Suprapubic skin (tissue), 4 donors: ENCODE measurements around the gene PPM1N. TPM values are rescaled to one million over a fixed set of nuclear protein-coding genes. Genes with fewer than 3 reads are reported as not detected.

Experiments
- DNase-seq, 2 donors: peaks; one replicate each; pipeline ENCODE4 v3.0.0-alpha.2; 2019; ENCODE audit warnings: low spot score in 2 of 2
- H3K27ac ChIP-seq: fragments of 200-600 bp; sonication (generic); one replicate; pipeline ENCODE4 v1.5.1; 2019
- H3K27me3 ChIP-seq: fragments of 200-600 bp; sonication (generic); one replicate; pipeline ENCODE4 v1.5.1; 2019
- H3K36me3 ChIP-seq: fragments of 200-600 bp; sonication (generic); one replicate; pipeline ENCODE4 v1.5.1; 2019
- H3K4me1 ChIP-seq: fragments of 200-600 bp; sonication (generic); one replicate; pipeline ENCODE4 v1.5.1; 2019
- H3K4me3 ChIP-seq: fragments of 200-600 bp; sonication (generic); one replicate; pipeline ENCODE4 v1.5.1; 2019; ENCODE audit warnings: mild to moderate bottlenecking
- H3K9me3 ChIP-seq: fragments of 200-600 bp; sonication (generic); one replicate; pipeline ENCODE4 v1.5.1; 2019
- EP300 ChIP-seq: sonication (generic); formaldehyde crosslinking; IDR thresholded peaks from one replicate; pipeline ENCODE4 v1.6.1; 2017; ENCODE audit warnings: antibody characterized with exemption
- POLR2A ChIP-seq, 2 donors: fragments of 450-650 bp; IDR thresholded peaks; one replicate each; pipeline ENCODE4 v1.6.1; 2017; ENCODE audit warnings: antibody characterized with exemption in 2 of 2, mild to moderate bottlenecking in 2 of 2, moderate library complexity in 2 of 2
- POLR2AphosphoS5 ChIP-seq, 3 donors: sonication (generic); formaldehyde crosslinking; IDR thresholded peaks; one replicate each; pipeline ENCODE4 v1.6.1; 2017; ENCODE audit warnings: antibody characterized with exemption in 3 of 3
- WGBS: methylation state at CpG from one replicate; pipeline ENCODE4 v1.1.5; 2018; 5-methylcytosine and 5-hydroxymethylcytosine counted together
- total RNA-seq, 4 donors: library from RNA; depleted of rRNA; stranded (reverse); fragments of >200 nt; gene quantifications; one replicate each; pipeline ENCODE4 v1.1.0, GENCODE V29; 2016
- TF ChIP-seq, protein P1 (sequence below), 2 donors: fragments of 200-600 bp in 1 of 2; fragments of 450-650 bp in 1 of 2; sonication (generic) in 1 of 2; IDR thresholded peaks; one replicate each; pipeline ENCODE4 v1.5.1; 2016 to 2019; ENCODE audit warnings: antibody characterized with exemption in 2 of 2, mild to moderate bottlenecking in 1 of 2, moderate library complexity in 1 of 2

PPM1N gene
- total RNA-seq, 4 donors from 2014 or later: 2.9 to 6.3 (median 5.6) TPM

DNA sequence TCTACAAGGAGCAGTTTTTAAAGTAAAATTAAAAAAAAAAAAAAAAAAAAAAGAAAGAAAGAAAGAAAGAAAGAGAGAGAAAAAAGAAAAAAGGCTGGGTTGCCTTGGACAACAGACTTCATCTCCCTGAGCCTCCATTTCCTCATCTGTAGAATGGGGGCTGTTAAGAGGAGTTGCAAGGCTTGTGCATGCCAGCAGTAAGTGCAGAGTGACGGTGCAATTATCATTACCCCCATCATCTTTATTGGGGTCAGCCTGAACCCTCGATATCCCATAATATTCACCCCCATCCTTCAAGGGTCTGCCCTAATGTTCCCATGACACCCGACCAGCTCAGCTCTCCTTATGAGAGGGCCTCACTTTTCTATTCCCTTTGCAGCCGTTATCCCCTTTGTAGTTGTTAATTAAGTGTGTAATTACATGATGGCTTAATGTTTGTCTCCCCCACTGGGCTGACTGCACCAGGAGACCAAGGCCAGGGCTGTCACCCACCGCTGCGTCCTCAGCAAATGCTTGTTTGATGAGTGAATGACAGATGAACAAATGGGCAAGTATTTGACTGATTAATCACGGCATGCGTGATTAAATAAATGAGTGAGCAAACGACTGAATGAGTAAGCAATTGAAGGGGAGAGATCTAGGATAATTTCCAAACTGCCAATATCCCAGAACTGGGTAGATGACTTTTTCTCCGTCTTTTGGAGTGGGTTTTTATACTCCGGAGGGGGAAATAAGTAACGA lies 20.4 kb upstream of the PPM1N start:
- TF ChIP-seq POLR2A (IDR thresholded peaks at IDR 0.05): no peak
- TF ChIP-seq, protein P1, sequence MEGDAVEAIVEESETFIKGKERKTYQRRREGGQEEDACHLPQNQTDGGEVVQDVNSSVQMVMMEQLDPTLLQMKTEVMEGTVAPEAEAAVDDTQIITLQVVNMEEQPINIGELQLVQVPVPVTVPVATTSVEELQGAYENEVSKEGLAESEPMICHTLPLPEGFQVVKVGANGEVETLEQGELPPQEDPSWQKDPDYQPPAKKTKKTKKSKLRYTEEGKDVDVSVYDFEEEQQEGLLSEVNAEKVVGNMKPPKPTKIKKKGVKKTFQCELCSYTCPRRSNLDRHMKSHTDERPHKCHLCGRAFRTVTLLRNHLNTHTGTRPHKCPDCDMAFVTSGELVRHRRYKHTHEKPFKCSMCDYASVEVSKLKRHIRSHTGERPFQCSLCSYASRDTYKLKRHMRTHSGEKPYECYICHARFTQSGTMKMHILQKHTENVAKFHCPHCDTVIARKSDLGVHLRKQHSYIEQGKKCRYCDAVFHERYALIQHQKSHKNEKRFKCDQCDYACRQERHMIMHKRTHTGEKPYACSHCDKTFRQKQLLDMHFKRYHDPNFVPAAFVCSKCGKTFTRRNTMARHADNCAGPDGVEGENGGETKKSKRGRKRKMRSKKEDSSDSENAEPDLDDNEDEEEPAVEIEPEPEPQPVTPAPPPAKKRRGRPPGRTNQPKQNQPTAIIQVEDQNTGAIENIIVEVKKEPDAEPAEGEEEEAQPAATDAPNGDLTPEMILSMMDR (IDR thresholded peaks at IDR 0.05): no peak
- TF ChIP-seq POLR2AphosphoS5 (IDR thresholded peaks at IDR 0.05): no peak
- no peak for TF ChIP-seq EP300
- Histone ChIP-seq H3K27ac (peak overlapping the region; percentile 99), H3K4me1 (peaks cover 23% of the 10 kb centered on the region), H3K9me3 (no peaks in the 10 kb centered on the region), H3K36me3 (peaks cover 8% of the 10 kb centered on the region), H3K4me3 (peak overlapping the region; percentile 60), H3K27me3 (no peaks in the 10 kb centered on the region)
- WGBS: 6% methylated on average over 12 of the region's 12 CpGs
- no peak for DNase-seq

DNA sequence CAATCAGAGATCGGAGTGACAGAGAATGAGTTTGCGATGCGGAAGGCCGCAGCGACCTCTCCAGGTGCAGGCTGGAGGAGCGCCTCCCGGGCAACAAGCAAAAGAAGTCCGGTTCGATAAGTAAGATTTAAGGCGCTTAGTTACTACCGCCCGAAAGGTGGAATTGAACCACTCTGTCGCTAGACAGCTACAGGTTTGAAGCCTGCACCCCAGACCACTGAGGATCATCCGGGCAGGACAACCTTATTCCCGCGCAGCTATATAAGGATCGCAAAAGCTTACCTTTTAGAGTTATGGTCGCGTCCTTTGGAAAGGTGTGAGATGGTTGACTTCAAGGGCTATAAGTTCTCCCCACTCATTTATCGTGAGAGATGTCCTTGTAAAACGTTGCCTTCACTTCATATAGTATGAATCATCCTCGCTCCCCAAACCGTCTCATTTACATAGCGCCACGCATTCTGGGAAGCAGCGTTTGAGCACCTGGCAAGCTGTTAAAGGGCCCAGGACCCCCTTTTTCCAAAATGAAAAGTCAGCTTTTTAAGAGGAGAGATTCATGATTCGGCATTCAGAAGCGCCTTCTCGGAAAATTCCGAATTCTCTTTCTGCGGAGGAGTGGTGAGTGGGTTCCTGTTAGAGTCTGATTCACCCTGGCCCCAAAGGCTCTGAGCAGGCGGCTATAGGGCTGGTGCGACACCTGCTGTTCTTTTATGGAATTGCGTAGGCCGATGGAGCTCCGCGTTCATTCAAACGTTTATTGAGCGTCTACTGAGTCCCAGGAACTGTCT lies 19.6 kb upstream of the PPM1N start:
- H3K4me1 ChIP-seq: peaks cover 20% of the 10 kb centered on the region
- under 1% methylated on average over 35 of the region's 39 CpGs for WGBS
- peaks cover 4% of the 10 kb centered on the region for H3K36me3 ChIP-seq
- peak overlapping the region; percentile 60 for H3K4me3 ChIP-seq
- peak overlapping the region; percentile 99 for H3K27ac ChIP-seq
- peak in 1 of 3 donors; percentile 30 for TF ChIP-seq POLR2AphosphoS5 (IDR thresholded peaks at IDR 0.05)
- TF ChIP-seq EP300: no peak
- TF ChIP-seq, protein P1 (IDR thresholded peaks at IDR 0.05): peak; percentile 92 to 99
- no peak for TF ChIP-seq POLR2A (IDR thresholded peaks at IDR 0.05)
- DNase-seq: peak; percentile 90 to 92
- no peaks in the 10 kb centered on the region for H3K27me3 ChIP-seq
- no peaks in the 10 kb centered on the region for H3K9me3 ChIP-seq

DNA sequence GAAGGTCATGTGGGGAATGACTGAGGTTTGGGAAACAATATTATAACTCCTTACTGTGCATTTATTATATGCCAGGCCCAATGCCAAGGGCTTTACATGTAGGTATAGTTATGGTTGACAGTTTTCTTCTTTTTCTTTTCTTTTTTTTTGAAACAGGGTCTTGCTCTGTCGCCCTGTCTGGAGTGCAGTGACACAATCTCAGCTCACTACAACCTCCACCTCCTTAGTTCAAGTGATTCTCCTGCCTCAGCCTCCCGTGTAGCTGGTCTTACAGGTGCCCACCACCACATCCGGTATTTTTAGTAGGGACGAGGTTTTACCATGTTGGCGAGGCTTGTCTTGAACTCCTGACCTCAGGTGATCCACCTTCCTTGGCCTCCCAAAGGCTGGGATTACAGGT lies 15.2 kb upstream of the PPM1N start:
- Histone ChIP-seq H3K27me3 (no peaks in the 10 kb centered on the region), H3K9me3 (no peaks in the 10 kb centered on the region), H3K27ac (no peak overlapping the region), H3K4me3 (no peak overlapping the region), H3K4me1 (peaks cover 19% of the 10 kb centered on the region), H3K36me3 (no peaks in the 10 kb centered on the region)
- no peak for DNase-seq
- no peak for TF ChIP-seq POLR2A (IDR thresholded peaks at IDR 0.05)
- no peak for TF ChIP-seq POLR2AphosphoS5 (IDR thresholded peaks at IDR 0.05)
- TF ChIP-seq, protein P1 (IDR thresholded peaks at IDR 0.05): no peak
- TF ChIP-seq EP300: no peak
- whole genome bisulfite sequencing: 92% methylated on average over 5 of the region's 5 CpGs

DNA sequence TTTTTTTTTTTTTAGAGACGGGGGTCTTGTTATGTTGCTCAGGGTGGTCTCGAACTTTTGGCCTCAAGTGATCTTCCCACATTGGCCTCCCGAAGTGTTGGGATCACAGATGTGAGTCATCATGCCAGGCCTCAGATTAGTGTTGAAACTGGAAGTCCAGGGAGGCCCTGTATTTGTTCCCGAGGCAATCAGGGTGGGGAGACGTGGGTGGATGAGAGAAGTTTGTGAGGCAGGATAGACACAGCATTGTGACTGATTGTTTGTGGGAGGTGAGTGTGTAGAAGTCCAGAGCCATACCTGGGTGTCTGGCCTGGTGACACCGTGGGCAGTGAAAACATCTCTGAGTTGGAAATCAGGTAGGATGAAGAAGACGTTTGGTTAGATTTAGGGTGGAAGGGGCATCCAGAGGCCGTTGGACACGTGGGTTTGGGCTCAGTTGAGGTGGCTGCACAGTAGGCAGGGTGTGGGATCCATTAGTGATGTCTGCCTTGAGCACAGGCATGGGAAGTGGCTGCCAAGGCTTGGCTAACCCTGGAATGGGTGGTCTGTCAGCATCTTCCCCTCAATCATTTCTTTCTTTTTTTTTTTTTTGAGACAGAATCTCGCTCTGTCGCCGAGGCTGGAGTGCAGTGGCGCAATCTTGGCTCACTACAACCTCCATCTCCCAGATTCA lies 13.8 kb upstream of the PPM1N start:
- WGBS: 76% methylated on average over 13 of the region's 13 CpGs
- no peaks in the 10 kb centered on the region for H3K27me3 ChIP-seq
- H3K9me3 ChIP-seq: no peaks in the 10 kb centered on the region
- peaks cover 8% of the 10 kb centered on the region for H3K4me1 ChIP-seq
- no peak overlapping the region for H3K4me3 ChIP-seq
- H3K27ac ChIP-seq: peak overlapping the region; percentile 5
- no peaks in the 10 kb centered on the region for H3K36me3 ChIP-seq
- TF ChIP-seq POLR2A (IDR thresholded peaks at IDR 0.05) (no peak), EP300 (no peak), POLR2AphosphoS5 (IDR thresholded peaks at IDR 0.05) (no peak)
- TF ChIP-seq, protein P1 (IDR thresholded peaks at IDR 0.05): no peak
- DNase-seq: peak in 1 of 2 donors; percentile 62
